Left renal cortex interstitium (tissue), 4 donors: ENCODE data around the gene LKAAEAR1. TPM values are rescaled to one million over a fixed set of nuclear protein-coding genes. Genes with fewer than 3 reads are reported as not detected.
"Not testable (repeated sequence)": the region's sequence is repeated elsewhere in the genome, so short reads cannot be mapped to it uniquely, and the experiment has no call there.

Source experiments
- DNase-seq, 4 donors: peaks; one replicate each; pipeline ENCODE4 v3.0.0-alpha.2; 2013; ENCODE audit warnings: low read depth in 4 of 4, low spot score in 2 of 4, missing footprints in 1 of 4
- polyA plus RNA-seq, 4 donors: library from polyadenylated mRNA; unstranded; fragments of 120-200 nt; gene quantifications; one replicate each; pipeline ENCODE4 v1.2.1, GENCODE V29; 2013; ENCODE audit not compliant: insufficient read length in 4 of 4

LKAAEAR1 gene
- under 1 TPM in 2 of 4 donors, not detected in 2; 0.27 to 0.29 TPM for polyA plus RNA-seq

- DNase-seq: no peak
These were observed at the start of gene LKAAEAR1 for GRCh38 chr20:64083804-64084684. Gene LKAAEAR1, minus strand, starts transcription at chr20:64084398. Its CDS starts 179 bp downstream, at chr20:64084219.

- DNase-seq: no peak
These were observed 47.2 kb upstream of the LKAAEAR1 start for GRCh38 chr20:64131406-64131805.

- DNase-seq: no peak
These were observed 46.7 kb upstream of the LKAAEAR1 start for GRCh38 chr20:64130876-64131275.

GRCh38 chr20:64130271-64130670 is 46.1 kb upstream of the LKAAEAR1 start:
- DNase-seq: no peak

GRCh38 chr20:64129146-64129782 is 45.1 kb upstream of the LKAAEAR1 start:
- no peak for DNase-seq

- DNase-seq: not testable (repeated sequence)
These were observed 39.3 kb upstream of the LKAAEAR1 start for GRCh38 chr20:64123517-64123916.

GRCh38 chr20:64122927-64123326 is 38.7 kb upstream of the LKAAEAR1 start:
- DNase-seq: not testable (repeated sequence)

- DNase-seq: no peak
These were observed 37.4 kb upstream of the LKAAEAR1 start for GRCh38 chr20:64121586-64121985.

GRCh38 chr20:64119681-64120341 is 35.6 kb upstream of the LKAAEAR1 start:
- no peak for DNase-seq

- no peak for DNase-seq
These were observed 35.1 kb upstream of the LKAAEAR1 start for GRCh38 chr20:64119301-64119680.

GRCh38 chr20:64117432-64117777 is 33.2 kb upstream of the LKAAEAR1 start:
- not testable (repeated sequence) for DNase-seq

- DNase-seq: no peak
These were observed 32.6 kb upstream of the LKAAEAR1 start for GRCh38 chr20:64116541-64117431.

GRCh38 chr20:64116016-64116415 is 31.8 kb upstream of the LKAAEAR1 start:
- no peak for DNase-seq

- DNase-seq: no peak
These were observed 31.1 kb upstream of the LKAAEAR1 start for GRCh38 chr20:64115171-64115911.

GRCh38 chr20:64114356-64114971 is 30.3 kb upstream of the LKAAEAR1 start:
- DNase-seq: no peak

GRCh38 chr20:64113796-64114355 is 29.7 kb upstream of the LKAAEAR1 start:
- DNase-seq: no peak

GRCh38 chr20:64113444-64113775 is 29.2 kb upstream of the LKAAEAR1 start:
- no peak for DNase-seq

GRCh38 chr20:64112691-64113443 is 28.7 kb upstream of the LKAAEAR1 start:
- DNase-seq: no peak
